Measurements from ENCODE around the gene EXOSC1. TPM values are rescaled to one million over a fixed set of nuclear protein-coding genes. Genes with fewer than 3 reads are reported as not detected.

The EXOSC1 gene
- polyA plus RNA-seq, 1 of the 3 experiments (the other 2 are of a cell fraction), result 49.0 TPM

- no peak for TF ChIP-seq PBX3 (IDR thresholded peaks at IDR 0.05)
- TF ChIP-seq USF1 (IDR thresholded peaks at IDR 0.05; ENCODE audit: borderline replicate concordance, low read depth), result no peak
- TF ChIP-seq CTCF (IDR thresholded peaks at IDR 0.05), result no peak
- no peak for TF ChIP-seq FOSL2 (IDR thresholded peaks at IDR 0.05; ENCODE audit: borderline replicate concordance, low read depth)
- no peak for TF ChIP-seq TCF12 (IDR thresholded peaks at IDR 0.05)
- no peak for TF ChIP-seq RFX5 (IDR thresholded peaks at IDR 0.05; ENCODE audit: low read length)
- no peak for TF ChIP-seq RXRA (IDR thresholded peaks at IDR 0.05; ENCODE audit: borderline replicate concordance, low read depth)
- no peak for TF ChIP-seq NFIC (IDR thresholded peaks at IDR 0.05; ENCODE audit: borderline replicate concordance)
- no peak for TF ChIP-seq JUND (IDR thresholded peaks at IDR 0.05)
- TF ChIP-seq NRF1 (IDR thresholded peaks at IDR 0.05; ENCODE audit: low read depth, low read length), result no peak
- no peak for TF ChIP-seq SMC3 (IDR thresholded peaks at IDR 0.05; ENCODE audit: low read depth, low read length)
Measured at GRCh38 chr10:97483506-97483905, 37.7 kb upstream of the EXOSC1 start (continued).

- Histone ChIP-seq H3F3A (replicated peaks; ENCODE audit: insufficient read depth) (peaks cover 4% of the 10 kb centered on the region), H4K20me1 (ENCODE audit: insufficient read depth) (peaks cover 23% of the 10 kb centered on the region), H3K9ac (no peak overlapping the region), H3K27ac (ENCODE audit: low read depth in 2 of 2, low read length in 1 of 2) (no peak overlapping the region), H3K9me2 (no peaks in the 10 kb centered on the region), H3K4me2 (no peak overlapping the region), H3K9me3 (no peaks in the 10 kb centered on the region), H3K79me2 (ENCODE audit: insufficient read depth) (peaks cover 61% of the 10 kb centered on the region), H3K27me3 (ENCODE audit: insufficient read depth) (no peaks in the 10 kb centered on the region), H3K4me3 (ENCODE audit: low read depth in 2 of 2, low read length in 1 of 2) (no peak overlapping the region), H3K4me1 (ENCODE audit: control insufficient read depth in 1 of 2, insufficient read depth in 2 of 2, low read depth in 1 of 2, low read length in 1 of 2) (no peaks in the 10 kb centered on the region; a peak in 1 of 4 replicates), H2AFZ (ENCODE audit: low read depth) (no peak overlapping the region), H3K36me3 (replicated peaks in 1 of 2; ENCODE audit: control insufficient read depth in 1 of 2, insufficient read depth in 2 of 2, low read length in 1 of 2) (peaks cover 41 to 43% of the 10 kb centered on the region in 2 experiments)
- TF ChIP-seq RCOR1 (IDR thresholded peaks at IDR 0.05; ENCODE audit: low read length), result no peak
- no peak for TF ChIP-seq YY1 (IDR thresholded peaks at IDR 0.05; ENCODE audit: low read depth)
- TF ChIP-seq SMC3 (IDR thresholded peaks at IDR 0.05; ENCODE audit: low read depth, low read length), result no peak
- ChIA-PET POLR2A (no interaction called here), CTCF (interaction anchor here (1.0 kb wide), 1 partner anchor 8 kb away, joined by 3 read pairs; no protein-coding TSS in a partner anchor)
- WGBS (ENCODE audit: low lambda C conversion rate), result 92% methylated on average over 1 of the region's 1 CpG
- DNase-seq, result no peak
Measured at GRCh38 chr10:97482381-97482780, 36.6 kb upstream of the EXOSC1 start.

GRCh38 chr10:97481071-97481470, 35.3 kb upstream of the EXOSC1 start:
- no peaks in the 10 kb centered on the region for H3K27me3 ChIP-seq (ENCODE audit: insufficient read depth)
- peaks cover 53% of the 10 kb centered on the region for H3K79me2 ChIP-seq (ENCODE audit: insufficient read depth)
- no peaks in the 10 kb centered on the region for H3K9me3 ChIP-seq
- H3K36me3 ChIP-seq (replicated peaks in 1 of 2; ENCODE audit: control insufficient read depth in 1 of 2, insufficient read depth in 2 of 2, low read length in 1 of 2), result peaks cover 49 to 57% of the 10 kb centered on the region in 2 experiments
- H3K4me3 ChIP-seq (ENCODE audit: low read depth in 2 of 2, low read length in 1 of 2), result no peak overlapping the region
- TF ChIP-seq ELF1 (IDR thresholded peaks at IDR 0.05), result no peak
- no peak for TF ChIP-seq MXI1 (IDR thresholded peaks at IDR 0.05; ENCODE audit: low read depth, low read length)
- no peak for TF ChIP-seq TAF1 (IDR thresholded peaks at IDR 0.05; ENCODE audit: borderline replicate concordance, low read depth, low read length)
- no peak for TF ChIP-seq MEF2A (IDR thresholded peaks at IDR 0.05; ENCODE audit: borderline replicate concordance, low read depth)
- TF ChIP-seq FOXM1 (IDR thresholded peaks at IDR 0.05; ENCODE audit: low read depth), result no peak
- no peak for TF ChIP-seq POLR2AphosphoS5 (IDR thresholded peaks at IDR 0.05; ENCODE audit: low read depth, low read length)
- TF ChIP-seq USF1 (IDR thresholded peaks at IDR 0.05; ENCODE audit: borderline replicate concordance, low read depth), result no peak
- TF ChIP-seq REST (IDR thresholded peaks at IDR 0.05; ENCODE audit: low read depth, low read length), result no peak
- no peak for TF ChIP-seq NFIC (IDR thresholded peaks at IDR 0.05; ENCODE audit: borderline replicate concordance)
- no peaks in the 10 kb centered on the region; a peak in 1 of 4 replicates for H3K4me1 ChIP-seq (ENCODE audit: control insufficient read depth in 1 of 2, insufficient read depth in 2 of 2, low read depth in 1 of 2, low read length in 1 of 2)
- ChIA-PET CTCF (interaction anchor here (1.8 kb wide), 1 partner anchor 73 kb away, joined by 6 read pairs; no protein-coding TSS in a partner anchor), POLR2A (interaction anchor here (0.7 kb wide), 1 partner anchor 22 kb away, joined by 3 read pairs; no protein-coding TSS in a partner anchor)
- no peak overlapping the region for H3K4me2 ChIP-seq
- no peak overlapping the region for H2AFZ ChIP-seq (ENCODE audit: low read depth)
- peaks cover 7% of the 10 kb centered on the region for H3F3A ChIP-seq (replicated peaks; ENCODE audit: insufficient read depth)
- no peaks in the 10 kb centered on the region for H3K9me2 ChIP-seq
- H4K20me1 ChIP-seq (ENCODE audit: insufficient read depth), result peaks cover 18% of the 10 kb centered on the region; the same call in 1 of the 2 replicates
- no peak overlapping the region for H3K27ac ChIP-seq (ENCODE audit: low read depth in 2 of 2, low read length in 1 of 2)
- H3K9ac ChIP-seq, result no peak overlapping the region
- 97% methylated on average over 4 of the region's 4 CpGs for WGBS (ENCODE audit: low lambda C conversion rate)
- DNase-seq, result no peak
